Measurements from ENCODE around the gene NUDCD3.

The NUDCD3 gene

GRCh38 chr7:44398511-44398911, 91.9 kb downstream of the NUDCD3 start:
- DNase-seq: no peak

DNA sequence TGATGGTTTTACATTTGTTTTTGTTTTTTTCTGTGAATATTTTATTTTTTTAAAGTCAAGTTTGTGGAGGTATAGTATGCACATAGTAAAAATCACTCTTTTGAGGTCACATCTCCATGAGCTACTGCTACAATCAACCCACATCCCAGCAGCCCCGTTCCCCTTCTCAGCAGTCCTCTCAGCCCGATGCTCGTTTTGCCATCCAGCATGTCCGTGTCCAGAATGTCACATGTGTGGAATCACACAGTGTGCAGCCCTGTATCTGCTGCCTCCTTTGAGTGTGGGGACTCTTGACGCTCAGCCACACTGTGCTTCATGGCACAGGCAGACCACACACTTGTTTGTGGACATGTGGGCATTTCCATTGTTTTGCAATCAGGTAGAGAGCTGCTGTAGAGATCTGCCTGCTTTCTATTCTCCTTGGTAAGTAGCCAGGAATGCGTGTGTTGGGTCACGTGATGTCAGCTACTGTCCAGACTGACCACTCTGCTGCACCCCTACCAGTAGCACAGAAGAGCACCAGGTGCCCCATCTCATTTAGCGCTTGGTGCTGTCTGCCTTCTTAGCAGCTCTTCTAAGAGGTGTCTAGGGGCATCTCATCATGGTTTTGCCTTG, 93.4 kb downstream of the NUDCD3 start:
- no peak for DNase-seq

GRCh38 chr7:44396496-44396895, 94.0 kb downstream of the NUDCD3 start:
- no peak for DNase-seq

- DNase-seq: no peak
Measured at GRCh38 chr7:44395067-44395466, 95.4 kb downstream of the NUDCD3 start.

DNA sequence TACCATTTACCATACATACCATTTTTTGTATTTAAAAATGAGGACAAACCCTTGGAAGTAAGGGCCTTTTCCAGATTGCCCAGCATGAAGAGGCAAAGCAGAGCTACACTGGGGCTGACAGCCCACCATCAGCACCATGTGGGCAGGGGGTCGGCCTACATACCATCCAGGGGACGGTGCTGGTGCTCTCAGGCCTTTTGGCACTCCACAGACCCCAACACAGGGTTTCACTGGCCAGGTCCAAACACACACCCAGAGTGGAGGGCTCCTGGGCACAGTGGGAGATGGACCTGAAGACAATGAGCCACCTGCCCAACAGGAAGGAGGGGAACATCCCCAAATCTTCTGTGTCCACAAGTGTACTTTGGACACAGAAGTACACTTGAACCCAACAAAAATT, 95.8 kb downstream of the NUDCD3 start:
- no peak for DNase-seq

GRCh38 chr7:44394112-44394447, 96.4 kb downstream of the NUDCD3 start:
- no peak for DNase-seq

DNA sequence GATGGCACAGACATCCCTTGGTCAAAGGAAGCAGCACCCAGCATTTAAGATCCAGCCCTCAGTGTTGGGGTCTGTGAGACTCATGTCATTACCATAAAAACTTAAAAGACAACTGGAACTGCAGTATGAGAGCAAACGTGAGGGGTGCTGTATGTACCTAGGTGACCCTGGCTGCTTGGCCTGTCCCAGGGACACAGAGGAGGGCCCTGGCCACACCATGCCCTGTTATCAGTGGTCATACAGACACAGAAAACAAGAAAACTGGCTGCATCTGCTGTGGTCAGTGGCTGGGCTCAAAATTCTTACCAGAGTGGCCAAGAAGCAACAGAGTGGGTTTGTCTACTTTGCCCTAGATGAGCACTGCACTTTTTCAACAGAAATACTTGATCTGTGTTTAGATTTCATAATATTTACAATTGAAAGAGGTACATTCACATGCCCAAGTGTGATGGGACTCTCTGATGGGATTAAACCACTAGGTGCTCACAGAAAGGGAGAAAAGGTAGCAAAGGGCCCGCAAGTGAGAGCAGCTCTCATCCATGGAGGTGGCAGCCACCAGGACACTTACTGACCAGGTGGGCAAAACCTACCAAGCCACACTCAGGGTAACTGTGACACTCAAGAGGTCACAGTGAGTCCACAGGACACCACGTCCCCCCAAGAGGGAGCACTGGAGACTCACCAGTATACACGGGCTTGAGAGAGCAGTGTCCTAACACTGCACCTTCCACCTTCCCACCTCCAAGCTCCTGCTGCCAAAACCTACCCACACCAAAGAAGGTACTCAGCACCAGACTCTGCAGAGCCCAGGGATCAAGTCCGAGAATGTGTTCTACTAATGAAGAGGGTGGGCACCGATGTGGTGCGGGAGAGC, 97.0 kb downstream of the NUDCD3 start:
- no peak for DNase-seq

DNA sequence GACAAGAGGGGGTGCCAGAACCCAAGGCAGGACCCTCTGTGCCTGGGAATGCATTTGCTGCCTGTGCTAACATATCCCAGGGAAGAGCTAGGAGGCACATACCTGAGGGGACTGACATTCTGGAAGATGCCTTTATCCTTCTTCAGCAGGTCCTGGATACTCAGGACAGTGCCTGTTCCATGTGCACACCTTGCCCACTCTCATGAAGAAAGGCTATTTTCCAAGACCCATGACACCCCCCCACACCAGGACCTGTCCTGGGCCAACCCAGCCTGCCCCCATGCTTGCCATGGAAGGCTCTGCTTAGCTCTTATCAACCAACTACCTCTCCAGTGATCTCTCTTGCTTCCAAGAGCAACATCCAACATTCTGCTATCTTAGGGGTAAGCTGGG, 97.8 kb downstream of the NUDCD3 start:
- no peak for DNase-seq

GRCh38 chr7:44391746-44392617, 98.5 kb downstream of the NUDCD3 start:
- no peak for DNase-seq

- DNase-seq: no peak
Measured at GRCh38 chr7:44391171-44391570, 99.3 kb downstream of the NUDCD3 start.

DNA sequence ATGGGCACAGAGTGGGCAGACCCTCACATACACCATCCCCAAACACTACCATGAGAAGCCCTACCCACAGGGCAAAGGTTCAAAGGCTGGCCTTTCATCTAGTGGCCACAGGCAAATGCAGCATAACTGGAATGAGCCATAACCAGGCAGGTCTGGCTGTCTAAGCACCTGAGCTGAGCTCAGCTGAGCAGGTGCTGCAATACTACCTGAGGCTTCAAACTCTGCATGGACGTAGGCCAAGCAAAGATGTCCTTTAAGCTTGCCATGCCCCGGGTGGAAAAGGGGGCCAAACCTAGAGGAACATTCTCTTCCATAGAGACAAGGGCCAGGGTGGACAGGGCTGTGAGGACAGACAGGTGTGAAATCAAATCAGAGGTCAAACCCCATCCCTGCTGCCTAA, 99.8 kb downstream of the NUDCD3 start:
- no peak for DNase-seq

DNA sequence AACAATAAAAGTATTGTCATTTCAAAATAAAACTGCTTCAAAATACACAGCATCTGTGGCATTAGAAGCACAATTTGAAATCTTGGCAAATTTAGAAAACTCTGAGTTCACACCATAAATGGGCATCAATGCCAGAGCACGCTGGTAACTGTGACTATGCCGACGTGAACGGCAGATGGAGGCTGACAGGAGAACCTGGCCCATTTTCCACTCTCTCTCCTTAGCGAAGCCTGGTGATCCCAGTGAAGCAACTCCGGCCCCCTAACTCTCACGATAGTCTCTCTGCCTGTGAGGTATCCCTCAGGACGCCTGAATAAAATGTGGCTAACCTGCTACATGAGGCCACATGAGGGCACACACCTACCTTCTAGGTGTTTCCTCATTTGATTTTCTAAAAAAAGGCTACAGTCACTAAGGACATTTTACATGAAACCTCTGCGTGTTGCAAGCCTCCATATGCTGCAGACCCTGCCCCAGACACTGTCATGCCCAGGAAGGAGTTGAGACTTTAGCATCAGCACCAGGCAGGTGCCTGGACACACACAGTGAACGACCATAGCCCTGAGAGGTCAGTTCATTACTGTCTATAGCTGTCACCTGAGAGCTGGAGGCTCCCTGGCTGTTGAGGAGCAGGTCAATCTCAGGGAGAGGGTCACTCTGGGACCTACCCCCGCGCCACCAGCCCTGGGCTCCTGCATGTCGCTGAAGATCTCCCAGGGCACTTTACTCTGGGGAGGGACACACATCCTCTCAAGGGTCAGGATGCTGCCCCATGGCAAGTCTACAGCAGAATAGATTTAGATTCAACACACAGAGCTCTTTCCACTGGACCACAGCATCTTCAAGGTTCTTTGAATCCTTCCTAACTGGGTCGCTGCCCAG, 102.1 kb downstream of the NUDCD3 start:
- no peak for DNase-seq

GRCh38 chr7:44387389-44387788, 103.1 kb downstream of the NUDCD3 start:
- no peak for DNase-seq

GRCh38 chr7:44386139-44386913, 104.1 kb downstream of the NUDCD3 start:
- no peak for DNase-seq

DNA sequence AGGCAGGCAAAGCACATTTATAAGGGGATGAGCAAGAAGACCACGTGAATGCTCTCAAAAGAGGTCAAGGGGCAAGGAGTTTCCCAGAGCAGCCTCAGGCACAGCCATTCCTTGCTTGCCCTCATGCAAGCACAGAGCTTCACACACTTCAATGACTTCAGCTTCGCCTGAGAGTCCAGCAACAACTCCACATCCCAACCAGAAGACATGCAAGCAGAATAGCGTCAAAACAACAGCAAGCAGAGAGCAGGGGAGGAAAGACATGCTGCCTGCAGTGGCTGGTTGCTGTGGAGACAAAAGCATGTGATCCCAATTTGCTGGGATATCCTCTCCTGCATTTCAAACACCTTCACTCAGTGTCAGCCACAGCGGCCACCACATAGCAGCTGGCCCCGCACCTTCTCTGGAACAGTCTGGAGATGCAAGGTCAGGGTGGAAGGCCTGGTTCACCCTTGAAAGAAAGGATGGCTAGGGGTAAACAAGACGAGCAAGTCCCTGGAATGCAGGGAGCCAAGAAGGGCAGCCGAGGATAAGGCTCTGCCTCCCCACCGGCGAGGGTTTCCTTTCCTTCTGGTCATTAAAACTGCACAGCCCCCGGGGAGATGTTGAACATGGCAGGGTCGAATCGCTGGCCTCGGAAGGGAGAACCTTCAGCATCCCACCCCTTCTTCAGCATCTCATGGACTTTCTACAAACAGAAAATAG, 104.9 kb downstream of the NUDCD3 start:
- no peak for DNase-seq

DNA sequence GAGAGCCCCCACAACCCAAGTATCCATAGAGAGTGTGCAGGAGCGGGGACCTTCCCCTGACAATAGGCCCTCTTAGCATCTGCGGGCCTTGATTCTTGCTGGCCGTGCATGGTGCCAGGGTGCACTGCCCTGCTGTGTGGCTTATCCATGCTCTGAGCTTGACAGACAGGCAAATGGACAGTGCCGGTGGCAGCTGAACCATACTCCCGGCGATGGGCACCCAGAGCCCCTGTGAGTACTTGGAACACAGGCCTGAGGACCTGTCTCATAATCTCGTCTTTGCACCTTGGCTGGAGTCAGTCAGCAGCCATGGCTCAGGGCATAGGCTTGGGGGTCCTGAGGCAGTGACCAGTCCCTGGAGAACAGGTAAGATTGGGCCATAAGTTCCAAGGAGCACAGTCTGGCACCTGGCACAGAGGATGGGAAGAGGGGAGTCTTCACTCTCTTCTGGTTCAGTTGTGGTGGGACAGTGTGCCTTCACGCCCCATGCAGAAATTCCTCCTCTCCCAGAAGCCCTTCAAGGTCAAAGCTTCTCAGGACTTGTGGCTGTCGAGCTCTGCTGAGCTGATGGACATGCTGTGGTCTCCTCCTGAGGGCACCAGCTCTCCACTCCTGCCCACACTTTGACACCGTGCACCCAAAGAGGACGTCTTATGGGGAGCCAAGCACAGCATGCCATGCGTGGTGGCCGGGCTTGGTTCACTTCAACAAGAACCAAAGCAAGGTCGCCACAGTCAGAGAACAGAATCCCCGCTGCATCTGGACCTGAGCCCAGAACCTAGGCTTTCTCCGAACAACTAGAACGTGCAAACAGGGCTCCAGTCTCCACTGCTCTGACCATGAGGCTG, 105.6 kb downstream of the NUDCD3 start:
- DNase-seq: no peak

- DNase-seq: no peak
Measured at GRCh38 chr7:44383566-44383965, 106.9 kb downstream of the NUDCD3 start.

- DNase-seq: no peak
Measured at GRCh38 chr7:44382459-44383265, 107.8 kb downstream of the NUDCD3 start.

GRCh38 chr7:44381494-44382220, 108.8 kb downstream of the NUDCD3 start:
- DNase-seq: no peak

All from NCI-H1930 (cell line).